Activated CD4-positive, alpha-beta T cell treated with anti-CD3 and anti-CD28 coated beads, Interleukin-2, amount 50 U/mL, for 48 hours (primary cell): ENCODE results near the gene NTRK2.
A peak's percentile ranks its signal among the peaks of the same experiment; 100 is the strongest.

ENCODE experiments used
- DNase-seq, 2 experiments: peaks; one replicate each; pipeline ENCODE4 v3.0.0-alpha.2; 2020

Gene NTRK2

GRCh38 chr9:84742261-84742660 lies 72.7 kb downstream of the NTRK2 start:
- no peak for DNase-seq

- no peak for DNase-seq
Observed at GRCh38 chr9:84744195-84744594, 74.7 kb downstream of the NTRK2 start.

GRCh38 chr9:84744726-84745125 lies 75.2 kb downstream of the NTRK2 start:
- DNase-seq, result no peak

GRCh38 chr9:84748112-84748511 lies 78.6 kb downstream of the NTRK2 start:
- DNase-seq, result no peak

GRCh38 chr9:84750152-84750865 lies 80.8 kb downstream of the NTRK2 start:
- DNase-seq, result no peak

- no peak for DNase-seq
Observed at GRCh38 chr9:84751921-84752320, 82.4 kb downstream of the NTRK2 start.

GRCh38 chr9:84754461-84754860 lies 84.9 kb downstream of the NTRK2 start:
- no peak for DNase-seq

- DNase-seq, result no peak
Observed at GRCh38 chr9:84754881-84755280, 85.4 kb downstream of the NTRK2 start.

- no peak for DNase-seq
Observed at GRCh38 chr9:84755380-84755779, 85.9 kb downstream of the NTRK2 start.

- no peak for DNase-seq
Observed at GRCh38 chr9:84756171-84756570, 86.6 kb downstream of the NTRK2 start.

- no peak for DNase-seq
Observed at GRCh38 chr9:84756731-84757130, 87.2 kb downstream of the NTRK2 start.

GRCh38 chr9:84758817-84759216 lies 89.3 kb downstream of the NTRK2 start:
- no peak for DNase-seq

- peak; percentile 24 to 50 for DNase-seq
Observed at GRCh38 chr9:84759300-84759750, 89.8 kb downstream of the NTRK2 start.

- no peak for DNase-seq
Observed at GRCh38 chr9:84759804-84760203, 90.3 kb downstream of the NTRK2 start.

- no peak for DNase-seq
Observed at GRCh38 chr9:84761137-84761808, 91.7 kb downstream of the NTRK2 start.

- no peak for DNase-seq
Observed at GRCh38 chr9:84772511-84772910, 103.0 kb downstream of the NTRK2 start.

GRCh38 chr9:84773022-84773421 lies 103.5 kb downstream of the NTRK2 start:
- no peak for DNase-seq

- no peak for DNase-seq
Observed at GRCh38 chr9:84775056-84775643, 105.6 kb downstream of the NTRK2 start.

GRCh38 chr9:84778570-84778969 lies 109.0 kb downstream of the NTRK2 start:
- DNase-seq, result no peak

GRCh38 chr9:84779883-84780282 lies 110.4 kb downstream of the NTRK2 start:
- DNase-seq, result no peak

- no peak for DNase-seq
Observed at GRCh38 chr9:84780385-84780784, 110.9 kb downstream of the NTRK2 start.

- DNase-seq, result peak in 1 of 2 experiments; percentile 14
Observed at GRCh38 chr9:84781458-84781857, 111.9 kb downstream of the NTRK2 start.

- DNase-seq, result no peak
Observed at GRCh38 chr9:84781931-84782866, 112.7 kb downstream of the NTRK2 start.
